RWPE2 (cell line): Measurements from ENCODE around the gene UAP1L1.

Experiments used
- ATAC-seq: fragments of 200-7000 bp; cut with Tn5 transposase; 3 replicates; pipeline ENCODE4 v1.9.1; 2021; ENCODE audit warnings: low read depth
- DNase-seq: peaks from one replicate; pipeline ENCODE4 v3.0.0-alpha.2; 2020; ENCODE audit warnings: low spot score
- H3K27ac ChIP-seq: fragments of 450-650 bp; 2 replicates; pipeline ENCODE4 v1.5.1; 2017; ENCODE audit warnings: mild to moderate bottlenecking; ENCODE audit not compliant: poor library complexity, severe bottlenecking
- H3K27me3 ChIP-seq: fragments of 250-450 bp; sonication (Bioruptor Pico); 2 replicates; pipeline ENCODE4 v1.5.1; 2021; ENCODE audit warnings: mild to moderate bottlenecking, moderate library complexity; ENCODE audit not compliant: insufficient read depth, poor library complexity, severe bottlenecking
- H3K36me3 ChIP-seq: fragments of 250-450 bp; sonication (Bioruptor Pico); 2 replicates; pipeline ENCODE4 v1.5.1; 2020; ENCODE audit warnings: low read depth, mild to moderate bottlenecking, moderate library complexity
- H3K4me1 ChIP-seq: fragments of 250-450 bp; sonication (Bioruptor Pico); 2 replicates; pipeline ENCODE4 v1.5.1; 2021; ENCODE audit warnings: mild to moderate bottlenecking, moderate library complexity; ENCODE audit not compliant: insufficient read depth, poor library complexity, severe bottlenecking
- H3K4me3 ChIP-seq: fragments of 250-450 bp; sonication (Bioruptor Pico); 2 replicates; pipeline ENCODE4 v1.5.1; 2021; ENCODE audit warnings: mild to moderate bottlenecking, moderate library complexity; ENCODE audit not compliant: severe bottlenecking
- H3K9me3 ChIP-seq: fragments of 250-450 bp; sonication (Bioruptor Pico); 2 replicates; pipeline ENCODE4 v1.5.1; 2021; ENCODE audit warnings: mild to moderate bottlenecking, moderate library complexity; ENCODE audit not compliant: severe bottlenecking
- CTCF ChIP-seq: fragments of 450-650 bp; IDR thresholded peaks from one replicate; pipeline ENCODE4 v1.5.1; 2017; ENCODE audit warnings: mild to moderate bottlenecking, moderate library complexity; ENCODE audit not compliant: poor library complexity, severe bottlenecking

UAP1L1 gene

DNA sequence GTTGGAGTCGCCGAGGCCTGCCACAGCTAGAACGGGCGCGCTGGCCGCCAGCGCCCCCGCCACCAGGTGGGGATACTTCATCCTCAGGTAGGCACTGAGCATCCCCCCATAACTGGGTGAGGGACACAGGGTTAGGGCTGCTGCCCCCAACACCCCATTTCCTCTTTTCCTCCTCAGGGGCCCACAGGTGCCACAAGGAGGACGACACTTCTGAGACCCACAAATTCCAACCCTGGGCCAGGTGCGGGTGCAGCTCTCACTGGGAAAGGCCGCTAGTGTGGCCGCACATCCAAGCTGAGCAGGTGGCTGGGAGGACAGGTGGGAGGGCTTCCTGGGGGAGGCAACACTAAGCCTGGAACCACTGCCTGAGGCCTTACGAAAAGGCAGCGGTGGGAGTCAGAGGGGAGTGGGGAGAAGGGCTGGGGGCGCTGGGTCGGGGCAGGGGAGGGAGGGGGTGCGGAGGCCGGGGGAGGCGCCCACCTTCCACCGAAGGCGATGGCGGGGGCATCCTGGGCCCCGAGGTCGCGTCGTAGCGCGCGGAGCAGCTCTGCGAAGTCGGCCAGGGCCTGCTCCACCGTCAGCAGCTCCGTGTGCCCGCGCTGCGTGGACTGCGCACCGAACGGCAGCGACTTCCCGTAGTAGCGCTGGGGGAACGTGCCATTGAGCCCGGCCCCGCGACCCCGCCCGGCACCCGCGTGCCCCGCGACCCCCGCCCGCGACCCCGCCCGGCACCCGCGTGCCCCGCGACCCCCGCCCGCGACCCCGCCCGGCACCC lies 36.3 kb downstream of the UAP1L1 start:
- ATAC-seq (no peak), DNase-seq (no peak)
- Histone ChIP-seq H3K27ac (no peak overlapping the region), H3K4me3 (no peak overlapping the region), H3K36me3 (peaks cover 11% of the 10 kb centered on the region; the same call in 1 of the 2 replicates), H3K4me1 (no peaks in the 10 kb centered on the region), H3K9me3 (no peaks in the 10 kb centered on the region), H3K27me3 (no peaks in the 10 kb centered on the region)
- TF ChIP-seq CTCF: no peak

DNA sequence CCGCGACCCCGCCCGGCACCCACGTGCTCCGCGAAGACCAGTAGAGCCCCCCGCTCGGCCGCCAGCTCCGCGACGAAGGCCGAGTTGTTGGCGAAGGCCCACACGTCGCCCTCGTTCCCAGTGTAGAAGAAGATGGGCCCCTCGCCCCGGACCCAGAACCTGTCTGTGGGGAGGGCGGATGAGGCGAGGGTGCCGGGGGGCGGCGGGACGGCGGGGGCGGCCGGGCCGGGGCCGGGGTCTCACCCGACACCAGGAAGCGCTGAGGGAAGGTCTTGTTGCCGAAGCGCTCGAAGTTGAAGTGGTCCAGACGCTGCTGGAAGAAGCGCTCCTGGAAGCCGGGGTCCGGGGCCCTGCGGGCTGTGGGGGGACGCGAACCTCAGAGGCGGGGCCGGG lies 36.9 kb downstream of the UAP1L1 start:
- Histone ChIP-seq H3K4me3 (peak overlapping the region; percentile 62), H3K27ac (no peak overlapping the region), H3K9me3 (no peaks in the 10 kb centered on the region), H3K4me1 (no peaks in the 10 kb centered on the region), H3K27me3 (no peaks in the 10 kb centered on the region), H3K36me3 (peaks cover 5% of the 10 kb centered on the region; the same call in 1 of the 2 replicates)
- no peak for TF ChIP-seq CTCF
- DNase-seq (no peak), ATAC-seq (peak; percentile 2; the same call in 2 of the 3 replicates)

GRCh38 chr9:137114613-137115393 lies 37.5 kb downstream of the UAP1L1 start, which contains the start of gene DPP7:
Gene DPP7, minus strand, starts transcription at chr9:137114733. Its CDS starts 20 bp downstream, at chr9:137114713.
- ATAC-seq (peak; percentile 49), DNase-seq (no peak)
- Histone ChIP-seq H3K27me3 (no peaks in the 10 kb centered on the region), H3K27ac (no peak within 1 kb of the TSS), H3K9me3 (no peaks in the 10 kb centered on the region), H3K36me3 (peaks cover 2% of the 10 kb centered on the region; the same call in 1 of the 2 replicates), H3K4me3 (peak within 1 kb of the TSS; percentile 62), H3K4me1 (no peaks in the 10 kb centered on the region)
- no peak for TF ChIP-seq CTCF

GRCh38 chr9:137115394-137116026 lies 38.2 kb downstream of the UAP1L1 start:
- ATAC-seq (no peak), DNase-seq (no peak)
- H3K4me3 ChIP-seq: no peak overlapping the region
- no peaks in the 10 kb centered on the region for H3K4me1 ChIP-seq
- no peak for TF ChIP-seq CTCF
- no peaks in the 10 kb centered on the region for H3K9me3 ChIP-seq
- no peak overlapping the region for H3K27ac ChIP-seq
- H3K36me3 ChIP-seq: no peaks in the 10 kb centered on the region
- no peaks in the 10 kb centered on the region for H3K27me3 ChIP-seq
